ENCODE data around the gene ABR.

DNA sequence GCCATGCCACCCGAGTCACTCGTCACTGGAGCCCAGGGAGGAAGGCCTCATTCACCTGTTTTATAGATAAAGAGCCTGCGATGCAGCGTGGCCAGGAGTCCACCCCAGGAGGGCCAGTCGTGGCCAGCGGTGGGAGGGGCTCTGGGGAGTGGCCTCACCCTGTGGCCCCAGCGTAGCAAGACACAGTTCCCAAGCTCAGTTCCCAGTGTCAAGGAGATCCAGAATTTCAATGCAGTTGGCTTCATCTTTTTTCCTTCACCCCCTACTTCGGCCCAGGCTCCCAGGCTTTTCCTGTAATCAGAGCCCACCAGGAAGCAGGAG, 84.0 kb downstream of the ABR start:
- TF ChIP-seq, protein P1, sequence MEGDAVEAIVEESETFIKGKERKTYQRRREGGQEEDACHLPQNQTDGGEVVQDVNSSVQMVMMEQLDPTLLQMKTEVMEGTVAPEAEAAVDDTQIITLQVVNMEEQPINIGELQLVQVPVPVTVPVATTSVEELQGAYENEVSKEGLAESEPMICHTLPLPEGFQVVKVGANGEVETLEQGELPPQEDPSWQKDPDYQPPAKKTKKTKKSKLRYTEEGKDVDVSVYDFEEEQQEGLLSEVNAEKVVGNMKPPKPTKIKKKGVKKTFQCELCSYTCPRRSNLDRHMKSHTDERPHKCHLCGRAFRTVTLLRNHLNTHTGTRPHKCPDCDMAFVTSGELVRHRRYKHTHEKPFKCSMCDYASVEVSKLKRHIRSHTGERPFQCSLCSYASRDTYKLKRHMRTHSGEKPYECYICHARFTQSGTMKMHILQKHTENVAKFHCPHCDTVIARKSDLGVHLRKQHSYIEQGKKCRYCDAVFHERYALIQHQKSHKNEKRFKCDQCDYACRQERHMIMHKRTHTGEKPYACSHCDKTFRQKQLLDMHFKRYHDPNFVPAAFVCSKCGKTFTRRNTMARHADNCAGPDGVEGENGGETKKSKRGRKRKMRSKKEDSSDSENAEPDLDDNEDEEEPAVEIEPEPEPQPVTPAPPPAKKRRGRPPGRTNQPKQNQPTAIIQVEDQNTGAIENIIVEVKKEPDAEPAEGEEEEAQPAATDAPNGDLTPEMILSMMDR (conservative IDR thresholded peaks at IDR 0.05; ENCODE audit: low read depth, low read length), result no peak
- no peak for TF ChIP-seq EZH2phosphoT487 (IDR thresholded peaks at IDR 0.05; ENCODE audit: borderline replicate concordance, low read length)
